ENCODE measurements around the gene PTPRD.

GRCh38 chr9:10094563-10094962, 518.2 kb downstream of the PTPRD start:
- TF ChIP-seq CTCF (conservative IDR thresholded peaks at IDR 0.05 in 1 of 2, IDR thresholded peaks at IDR 0.05 in 1 of 2; ENCODE audit: extremely low read depth in 1 of 2, insufficient read depth in 1 of 2, low read depth in 1 of 2, low read length in 2 of 2): no peak
- no peak for TF ChIP-seq EZH2 (IDR thresholded peaks at IDR 0.05; ENCODE audit: borderline replicate concordance, low read length)
